HepG2 (cell line): Measurements from ENCODE around the gene TAS1R1.

ENCODE experiments used
- CTCF ChIP-seq: sonication (generic); formaldehyde crosslinking; IDR thresholded peaks from 2 replicates; pipeline ENCODE4 v1.5.0; 2020; ENCODE audit warnings: mild to moderate bottlenecking, missing genetic modification reagents, moderate library complexity
- TF ChIP-seq, protein P1 (sequence below): IDR thresholded peaks from 2 replicates; pipeline ENCODE4 v1.6.1; 2012; ENCODE audit warnings: inconsistent platforms

DNA sequence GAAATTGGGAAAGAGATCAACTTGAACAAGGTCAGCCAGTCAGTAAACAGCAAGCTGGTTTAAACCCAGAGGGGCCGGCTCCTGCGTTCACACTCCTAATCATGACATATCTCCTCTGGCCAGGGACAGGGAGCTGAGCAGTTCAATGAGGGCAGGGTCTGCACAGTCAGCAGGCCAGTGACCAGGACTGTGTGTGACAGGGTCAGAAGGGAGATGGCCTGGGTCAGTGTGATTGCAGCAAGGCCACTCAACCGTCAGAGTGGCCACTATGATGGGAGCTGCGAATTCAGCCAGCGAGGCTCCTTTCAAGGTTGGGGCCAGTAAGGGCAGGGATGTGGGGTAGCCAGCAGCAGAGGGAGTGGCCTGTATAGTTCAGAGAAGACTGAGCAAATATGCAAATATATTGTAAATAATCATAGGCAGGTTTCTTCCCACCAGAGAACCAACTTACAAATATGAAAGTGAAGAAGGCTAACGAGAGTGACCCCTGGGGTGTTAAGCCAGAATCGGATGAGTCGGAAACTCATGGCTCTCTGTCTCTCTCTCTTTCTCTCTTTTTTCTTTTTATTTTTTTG lies 20.8 kb upstream of the TAS1R1 start:
- no peak for TF ChIP-seq CTCF (CRISPR knock-in tag)
- TF ChIP-seq, protein P1, sequence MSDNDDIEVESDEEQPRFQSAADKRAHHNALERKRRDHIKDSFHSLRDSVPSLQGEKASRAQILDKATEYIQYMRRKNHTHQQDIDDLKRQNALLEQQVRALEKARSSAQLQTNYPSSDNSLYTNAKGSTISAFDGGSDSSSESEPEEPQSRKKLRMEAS, result no peak
